Bladder microvascular endothelial cell (primary cell): ENCODE measurements around the gene MRGPRG. TPM values are rescaled to one million over a fixed set of nuclear protein-coding genes. Genes with fewer than 3 reads are reported as not detected.

Experiments
- total RNA-seq: library from RNA; depleted of rRNA; stranded (reverse); fragments of >200 nt; gene quantifications from 2 replicates; pipeline ENCODE4 v1.2.3, GENCODE V29; 2014

The MRGPRG gene, protein sequence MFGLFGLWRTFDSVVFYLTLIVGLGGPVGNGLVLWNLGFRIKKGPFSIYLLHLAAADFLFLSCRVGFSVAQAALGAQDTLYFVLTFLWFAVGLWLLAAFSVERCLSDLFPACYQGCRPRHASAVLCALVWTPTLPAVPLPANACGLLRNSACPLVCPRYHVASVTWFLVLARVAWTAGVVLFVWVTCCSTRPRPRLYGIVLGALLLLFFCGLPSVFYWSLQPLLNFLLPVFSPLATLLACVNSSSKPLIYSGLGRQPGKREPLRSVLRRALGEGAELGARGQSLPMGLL
- total RNA-seq = not detected in 2 replicates

DNA sequence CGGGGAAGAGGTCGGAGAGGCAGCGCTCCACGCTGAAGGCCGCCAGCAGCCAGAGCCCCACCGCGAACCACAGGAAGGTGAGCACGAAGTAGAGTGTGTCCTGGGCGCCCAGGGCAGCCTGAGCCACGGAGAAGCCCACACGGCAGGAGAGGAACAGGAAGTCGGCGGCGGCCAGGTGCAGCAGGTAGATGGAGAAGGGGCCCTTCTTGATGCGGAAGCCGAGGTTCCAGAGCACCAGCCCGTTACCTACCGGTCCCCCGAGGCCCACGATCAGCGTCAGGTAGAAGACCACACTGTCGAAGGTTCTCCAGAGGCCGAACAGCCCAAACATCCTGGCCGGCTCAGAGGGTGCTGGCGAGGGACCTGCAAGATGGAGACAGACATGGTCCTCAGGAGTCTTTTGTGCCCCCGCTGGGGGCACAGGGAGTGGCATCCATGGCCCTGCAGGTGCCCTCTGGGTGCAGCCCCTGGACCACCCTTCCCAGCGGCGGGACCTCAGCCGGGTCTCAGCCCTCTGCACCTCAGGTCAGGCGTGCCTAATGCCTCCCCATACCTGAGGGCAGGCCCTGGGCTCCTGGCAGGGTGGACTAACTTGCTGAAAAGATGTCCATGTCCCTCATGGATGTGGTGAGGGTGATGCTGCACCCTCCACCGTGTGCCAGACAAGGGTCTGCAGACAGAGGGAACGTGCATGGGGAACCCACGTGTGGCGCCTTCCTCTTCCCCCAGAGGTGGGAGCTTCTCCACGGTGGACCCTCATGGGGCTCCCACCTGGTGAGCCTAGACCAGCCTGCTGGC is at the start of gene MRGPRG:
MRGPRG (minus strand) TSS at position 331 of the 798 bp plus-strand sequence; CDS start at position 331, 0 bp downstream.

DNA sequence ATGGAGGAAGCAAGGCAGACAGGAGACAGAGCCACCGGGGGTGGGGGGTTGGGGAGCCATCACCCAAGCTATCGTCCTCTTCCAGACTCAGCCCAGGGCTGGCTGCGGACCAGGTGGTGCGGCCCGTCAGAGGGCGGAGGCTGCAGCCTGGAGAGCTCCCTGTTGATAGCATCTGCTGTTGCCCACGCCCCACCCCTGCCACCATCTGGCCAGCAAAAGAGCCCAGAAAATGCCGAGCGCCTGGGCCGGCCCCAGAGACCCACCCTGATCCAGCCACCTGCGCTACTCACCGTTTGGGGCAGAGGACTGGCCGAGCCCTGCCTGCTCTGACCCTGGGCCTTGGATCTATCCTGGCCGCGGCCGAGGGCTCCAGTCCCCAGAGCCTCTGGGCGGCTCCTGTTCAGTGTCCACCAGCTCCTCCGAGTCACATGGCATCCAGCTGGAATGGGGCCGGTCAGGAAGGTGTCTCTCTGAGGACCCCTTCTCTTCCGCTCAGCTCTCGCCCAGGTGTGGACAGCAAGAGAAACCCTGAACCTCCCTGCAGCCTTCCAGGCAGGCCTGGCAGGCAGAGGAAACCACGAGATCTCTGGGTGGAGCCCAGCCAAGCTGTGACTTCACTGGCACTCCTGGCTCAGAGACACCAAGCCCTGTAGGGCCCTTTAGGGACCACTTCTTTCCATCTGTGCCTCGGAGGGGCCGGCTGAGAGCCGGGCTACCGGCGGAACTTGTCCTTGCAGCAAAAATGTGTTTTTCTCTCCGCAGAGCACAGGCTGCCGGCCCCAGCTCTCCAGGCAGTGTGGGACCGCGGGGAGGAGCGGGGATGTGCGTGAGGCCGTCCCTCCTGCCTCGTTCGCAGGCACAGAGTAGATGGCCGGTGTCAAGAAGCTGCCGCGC is 13.5 kb upstream of the MRGPRG start, which contains the start of gene MRGPRE:
MRGPRE (minus strand) TSS at position 567 of the 894 bp plus-strand sequence. CDS start 3,618 bp downstream, outside the sequence.

Other genes with a start within 250 kb of the MRGPRG start
- 152 and 237 TPM in 2 replicates for gene NAP1L4, start 226.5 kb downstream of the MRGPRG start, total RNA-seq
- gene CARS1, start 161.4 kb downstream of the MRGPRG start, total RNA-seq = 35.5 and 44.1 TPM in 2 replicates
- 34.2 and 56.3 TPM in 2 replicates for gene OSBPL5, start 53.5 kb downstream of the MRGPRG start, total RNA-seq
- not detected in 2 replicates for gene MRGPRE, start 13.6 kb upstream of the MRGPRG start, total RNA-seq
- 10.7 and 32.6 TPM in 2 replicates for gene ZNF195, start 160.3 kb upstream of the MRGPRG start, total RNA-seq